ENCODE measurements around the gene ZNF224.

The ZNF224 gene

GRCh38 chr19:44141191-44142058, 47.3 kb downstream of the ZNF224 start, which contains the start of gene ZNF234:
Gene ZNF234, plus strand, starts transcription at chr19:44141554. Its CDS starts 3,079 bp downstream, at chr19:44144633.
- DNase-seq: peak; percentile 94

GRCh38 chr19:44142059-44142433, 47.9 kb downstream of the ZNF224 start:
- no peak for DNase-seq

- no peak for DNase-seq
These were observed 55.6 kb downstream of the ZNF224 start for GRCh38 chr19:44149776-44150175.

- DNase-seq: no peak
These were observed 57.3 kb downstream of the ZNF224 start for GRCh38 chr19:44151491-44151890.

GRCh38 chr19:44156475-44156874, 62.3 kb downstream of the ZNF224 start:
- DNase-seq: no peak

All from retina (tissue), 1 donor.